Activated T-helper 1 cell treated with anti-CD3 and anti-CD28 coated beads, Interleukin-12 subunit alpha, Interleukin-12 subunit beta, Interleukin-2, Interleukin-4 antibody, amounts not matched to agents 30 ng/mL and 10 ng/mL and 1 ng/mL, durations not matched to agents 14 hours and 24 hours and 36 hours (primary cell): ENCODE measurements around the gene PLBD2. TPM values are rescaled to one million over a fixed set of nuclear protein-coding genes. Genes with fewer than 3 reads are reported as not detected.
A peak's percentile ranks its signal among the peaks of the same experiment; 100 is the strongest.
"Not testable (repeated sequence)": the region's sequence is repeated elsewhere in the genome, so short reads cannot be mapped to it uniquely, and the experiment has no call there.

Experiments used
- DNase-seq: peaks from one replicate; pipeline ENCODE4 v3.0.0; 2021; ENCODE audit warnings: low spot score
- H3K27ac Mint-ChIP-seq: one replicate; pipeline ENCODE4 v1.8.0; 2021; ENCODE audit warnings: mild to moderate bottlenecking, mixed read lengths
- H3K27me3 Mint-ChIP-seq: one replicate; pipeline ENCODE4 v1.8.0; 2022; ENCODE audit warnings: mild to moderate bottlenecking, moderate library complexity, mixed read lengths; ENCODE audit not compliant: insufficient read depth
- H3K36me3 Mint-ChIP-seq: one replicate; pipeline ENCODE4 v1.8.0; 2021; ENCODE audit warnings: low read depth, mixed read lengths
- H3K4me1 Mint-ChIP-seq: one replicate; pipeline ENCODE4 v1.8.0; 2021; ENCODE audit warnings: low read depth, mixed read lengths
- H3K4me3 Mint-ChIP-seq: one replicate; pipeline ENCODE4 v1.8.0; 2021; ENCODE audit warnings: mild to moderate bottlenecking, moderate library complexity, mixed read lengths
- H3K9me3 Mint-ChIP-seq: one replicate; pipeline ENCODE4 v1.8.0; 2021; ENCODE audit warnings: mixed read lengths
- intact Hi-C: fragments of 100-400 bp; cut with micrococcal nuclease; formaldehyde crosslinking; loops from one replicate; pipeline ENCODE4 v1.15.1; 2024
- total RNA-seq: library from RNA; stranded (reverse); gene quantifications from 2 replicates; pipeline ENCODE4 v1.2.3, GENCODE V29; 2022

PLBD2 gene
- total RNA-seq, 1 donor from 2014 or later, result 16.3 TPM

GRCh38 chr12:113345318-113345717, 13.1 kb upstream of the PLBD2 start:
- no peaks in the 10 kb centered on the region for H3K4me1 Mint-ChIP-seq
- DNase-seq, result no peak
- H3K36me3 Mint-ChIP-seq, result no peaks in the 10 kb centered on the region
- peaks cover 3% of the 10 kb centered on the region for H3K27me3 Mint-ChIP-seq
- no peak overlapping the region for H3K4me3 Mint-ChIP-seq
- intact Hi-C loops, result no loop called here
- H3K27ac Mint-ChIP-seq, result no peak overlapping the region
- no peaks in the 10 kb centered on the region for H3K9me3 Mint-ChIP-seq

- Mint-ChIP-seq H3K4me1 (no peaks in the 10 kb centered on the region), H3K27ac (no peak overlapping the region), H3K9me3 (no peaks in the 10 kb centered on the region), H3K4me3 (no peak overlapping the region), H3K36me3 (no peaks in the 10 kb centered on the region), H3K27me3 (peaks cover 11% of the 10 kb centered on the region)
- intact Hi-C loops, result no loop called here
- no peak for DNase-seq
These were observed 12.0 kb upstream of the PLBD2 start for GRCh38 chr12:113346353-113346752.

- Mint-ChIP-seq H3K9me3 (no peaks in the 10 kb centered on the region), H3K36me3 (no peaks in the 10 kb centered on the region), H3K27ac (no peak overlapping the region), H3K4me1 (no peaks in the 10 kb centered on the region), H3K4me3 (no peak overlapping the region), H3K27me3 (peaks cover 9% of the 10 kb centered on the region)
- no peak for DNase-seq
- intact Hi-C loops, result no loop called here
These were observed 11.3 kb upstream of the PLBD2 start for GRCh38 chr12:113347107-113347506.

- Mint-ChIP-seq H3K36me3 (no peaks in the 10 kb centered on the region), H3K27ac (no peak overlapping the region), H3K4me3 (no peak overlapping the region), H3K4me1 (no peaks in the 10 kb centered on the region), H3K27me3 (peaks cover 14% of the 10 kb centered on the region), H3K9me3 (no peaks in the 10 kb centered on the region)
- intact Hi-C loops, result no loop called here
- no peak for DNase-seq
These were observed 10.5 kb upstream of the PLBD2 start for GRCh38 chr12:113347892-113348291.

GRCh38 chr12:113348849-113349536, 9.4 kb upstream of the PLBD2 start:
- Mint-ChIP-seq H3K4me1 (no peaks in the 10 kb centered on the region), H3K4me3 (no peak overlapping the region), H3K36me3 (no peaks in the 10 kb centered on the region), H3K27ac (no peak overlapping the region), H3K9me3 (no peaks in the 10 kb centered on the region), H3K27me3 (peaks cover 17% of the 10 kb centered on the region)
- no peak for DNase-seq
- intact Hi-C loops, result no loop called here

- Mint-ChIP-seq H3K4me3 (no peak overlapping the region), H3K27ac (no peak overlapping the region), H3K36me3 (no peaks in the 10 kb centered on the region), H3K27me3 (peaks cover 20% of the 10 kb centered on the region), H3K4me1 (no peaks in the 10 kb centered on the region), H3K9me3 (no peaks in the 10 kb centered on the region)
- intact Hi-C loops, result no loop called here
- DNase-seq, result no peak
These were observed 7.3 kb upstream of the PLBD2 start for GRCh38 chr12:113351089-113351488.

GRCh38 chr12:113354192-113354591, 4.2 kb upstream of the PLBD2 start:
- H3K4me1 Mint-ChIP-seq, DNase-seq, H3K4me3 Mint-ChIP-seq, H3K9me3 Mint-ChIP-seq, intact Hi-C loops, H3K36me3 Mint-ChIP-seq, H3K27ac Mint-ChIP-seq: not testable (repeated sequence)
- peaks cover 21% of the 10 kb centered on the region for H3K27me3 Mint-ChIP-seq

- H3K27me3 Mint-ChIP-seq, result peaks cover 4% of the 10 kb centered on the region
- no peak for DNase-seq
- intact Hi-C loops, result loop anchor here (2.0 to 5.0 kb wide), 4 partner anchors 63 to 607 kb away; partner anchors contain the start of genes OAS2, RBM19 and SDSL
- H3K27ac Mint-ChIP-seq, result peak overlapping the region; percentile 69
- peaks cover 3% of the 10 kb centered on the region for H3K36me3 Mint-ChIP-seq
- H3K4me1 Mint-ChIP-seq, result peaks cover 13% of the 10 kb centered on the region
- no peaks in the 10 kb centered on the region for H3K9me3 Mint-ChIP-seq
- peak overlapping the region; percentile 89 for H3K4me3 Mint-ChIP-seq
These were observed 949 bp downstream of the PLBD2 start for GRCh38 chr12:113359133-113359938.

GRCh38 chr12:113359939-113360748, 1.8 kb downstream of the PLBD2 start:
- H3K27ac Mint-ChIP-seq, result no peak overlapping the region
- intact Hi-C loops, result loop anchor here (2.0 to 5.0 kb wide), 4 partner anchors 63 to 607 kb away; partner anchors contain the start of genes OAS2, RBM19 and SDSL
- peaks cover 4% of the 10 kb centered on the region for H3K27me3 Mint-ChIP-seq
- peaks cover 13% of the 10 kb centered on the region for H3K4me1 Mint-ChIP-seq
- peak overlapping the region; percentile 89 for H3K4me3 Mint-ChIP-seq
- peaks cover 3% of the 10 kb centered on the region for H3K36me3 Mint-ChIP-seq
- H3K9me3 Mint-ChIP-seq, result no peaks in the 10 kb centered on the region
- DNase-seq, result no peak

GRCh38 chr12:113361574-113362370, 3.4 kb downstream of the PLBD2 start:
- intact Hi-C loops, result no loop called here
- no peaks in the 10 kb centered on the region for H3K27me3 Mint-ChIP-seq
- DNase-seq, result no peak
- peaks cover 13% of the 10 kb centered on the region for H3K4me1 Mint-ChIP-seq
- no peaks in the 10 kb centered on the region for H3K9me3 Mint-ChIP-seq
- H3K4me3 Mint-ChIP-seq, result no peak overlapping the region
- no peak overlapping the region for H3K27ac Mint-ChIP-seq
- peaks cover 3% of the 10 kb centered on the region for H3K36me3 Mint-ChIP-seq

GRCh38 chr12:113364698-113365097, 6.3 kb downstream of the PLBD2 start:
- no peaks in the 10 kb centered on the region for H3K27me3 Mint-ChIP-seq
- intact Hi-C loops, result no loop called here
- no peak overlapping the region for H3K4me3 Mint-ChIP-seq
- H3K4me1 Mint-ChIP-seq, result peaks cover 5% of the 10 kb centered on the region
- no peak overlapping the region for H3K27ac Mint-ChIP-seq
- DNase-seq, result no peak
- H3K36me3 Mint-ChIP-seq, result peaks cover 3% of the 10 kb centered on the region
- no peaks in the 10 kb centered on the region for H3K9me3 Mint-ChIP-seq

GRCh38 chr12:113365639-113366395, 7.4 kb downstream of the PLBD2 start:
- Mint-ChIP-seq H3K36me3 (peaks cover 3% of the 10 kb centered on the region), H3K27ac (no peak overlapping the region), H3K4me3 (no peak overlapping the region)

More at GRCh38 chr12:113365639-113366395, 7.4 kb downstream of the PLBD2 start:
- no peak for DNase-seq
- Mint-ChIP-seq H3K27me3 (no peaks in the 10 kb centered on the region), H3K4me1 (peaks cover 3% of the 10 kb centered on the region), H3K9me3 (no peaks in the 10 kb centered on the region)
- intact Hi-C loops, result no loop called here
